Neuron (in vitro differentiated cells): ENCODE results near the gene CYB5R3.
"Not testable (repeated sequence)": the region's sequence is repeated elsewhere in the genome, so short reads cannot be mapped to it uniquely, and the experiment has no call there.

Experiments
- H2AFZ ChIP-seq: one replicate; pipeline ENCODE4 v1.6.1; 2013; ENCODE audit warnings: low read depth, mild to moderate bottlenecking, inconsistent platforms, low read length, moderate library complexity
- H3K27me3 ChIP-seq: one replicate; pipeline ENCODE4 v1.6.1; 2013; ENCODE audit warnings: low read length; ENCODE audit not compliant: insufficient read depth
- H3K36me3 ChIP-seq: one replicate; pipeline ENCODE4 v1.6.1; 2013; ENCODE audit warnings: low read length; ENCODE audit not compliant: insufficient read depth
- H3K4me1 ChIP-seq: one replicate; pipeline ENCODE4 v1.6.1; 2013; ENCODE audit warnings: low read length; ENCODE audit not compliant: insufficient read depth
- H3K4me3 ChIP-seq: 2 replicates; pipeline ENCODE4 v1.5.1; 2013; ENCODE audit warnings: mild to moderate bottlenecking, low read length, moderate library complexity
- H3K9me3 ChIP-seq: one replicate; pipeline ENCODE4 v1.6.1; 2013; ENCODE audit warnings: low read length

Gene CYB5R3

DNA sequence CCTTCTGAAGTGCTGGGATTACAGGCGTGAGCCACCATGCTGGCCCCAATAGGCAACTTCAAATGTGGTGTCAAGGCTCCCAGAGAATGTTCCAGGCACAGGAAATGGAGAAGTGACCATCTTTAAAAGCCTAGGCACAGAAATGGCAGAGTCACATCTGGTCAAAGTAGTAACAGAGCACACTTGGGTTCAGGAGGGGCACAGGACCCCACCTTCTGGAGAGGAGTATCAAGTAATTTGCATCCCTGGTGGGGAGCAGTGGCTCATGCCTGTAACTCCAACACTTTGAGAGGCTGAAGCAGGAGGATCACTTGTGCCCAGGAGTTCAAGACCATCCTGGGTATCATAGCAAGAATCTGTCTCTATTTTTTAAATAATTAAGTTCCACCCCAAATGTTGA is 66.2 kb downstream of the CYB5R3 start:
- Histone ChIP-seq H3K4me1 (peaks cover 9% of the 10 kb centered on the region), H3K36me3 (peaks cover 59% of the 10 kb centered on the region), H3K27me3 (no peaks in the 10 kb centered on the region), H3K4me3 (no peak overlapping the region), H2AFZ (no peak overlapping the region), H3K9me3 (no peaks in the 10 kb centered on the region)

DNA sequence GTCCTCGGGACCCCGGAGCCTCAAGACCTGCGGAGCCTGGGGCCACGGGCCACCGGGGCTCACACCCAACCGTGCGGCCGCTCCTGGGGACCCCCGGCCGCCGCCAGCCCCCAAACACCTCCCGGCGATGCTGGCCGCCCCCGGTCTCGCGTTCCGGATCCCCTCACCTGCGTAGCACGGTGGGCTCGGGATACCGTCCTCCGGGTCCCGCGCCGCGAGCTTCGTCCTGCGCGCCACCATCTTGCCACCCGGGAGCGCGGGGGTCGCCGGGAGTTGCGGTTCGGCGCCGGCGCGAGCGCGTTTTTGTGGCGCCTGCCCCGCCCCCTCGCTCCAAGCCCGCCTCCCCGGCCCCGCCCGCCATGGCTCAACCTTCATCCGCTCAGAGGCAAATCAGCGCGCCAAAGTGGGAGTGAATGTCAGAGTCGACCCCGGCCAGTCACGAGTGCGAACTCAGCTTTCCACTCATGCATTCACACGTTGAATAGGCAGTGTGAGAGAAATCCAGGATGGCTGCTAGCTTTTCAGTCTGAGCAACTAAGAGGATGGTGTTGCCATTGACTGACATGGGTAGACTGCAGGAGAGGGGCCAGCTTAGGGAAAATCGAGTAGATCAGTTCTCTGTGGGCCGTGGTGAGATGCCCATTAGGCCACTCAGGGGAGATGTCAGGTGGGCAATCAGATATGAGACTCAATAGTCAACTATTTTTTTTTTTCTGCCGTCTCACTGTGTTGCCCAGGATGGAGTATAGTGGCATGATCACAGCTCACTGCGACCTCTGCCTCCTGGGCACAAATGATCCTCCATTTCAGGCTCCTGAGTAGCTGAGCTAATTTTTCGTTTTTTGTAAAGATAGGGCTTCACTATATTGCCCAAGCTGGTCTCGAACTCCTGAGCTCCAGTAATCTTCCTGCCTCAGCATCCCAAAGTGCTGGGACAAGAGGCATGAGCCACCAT is 67.2 kb downstream of the CYB5R3 start:
- H3K9me3 ChIP-seq: no peaks in the 10 kb centered on the region
- no peaks in the 10 kb centered on the region for H3K27me3 ChIP-seq
- H3K4me3 ChIP-seq: peak overlapping the region; percentile 80
- H3K4me1 ChIP-seq: peaks cover 9% of the 10 kb centered on the region
- peaks cover 58% of the 10 kb centered on the region for H3K36me3 ChIP-seq
- no peak overlapping the region for H2AFZ ChIP-seq

DNA sequence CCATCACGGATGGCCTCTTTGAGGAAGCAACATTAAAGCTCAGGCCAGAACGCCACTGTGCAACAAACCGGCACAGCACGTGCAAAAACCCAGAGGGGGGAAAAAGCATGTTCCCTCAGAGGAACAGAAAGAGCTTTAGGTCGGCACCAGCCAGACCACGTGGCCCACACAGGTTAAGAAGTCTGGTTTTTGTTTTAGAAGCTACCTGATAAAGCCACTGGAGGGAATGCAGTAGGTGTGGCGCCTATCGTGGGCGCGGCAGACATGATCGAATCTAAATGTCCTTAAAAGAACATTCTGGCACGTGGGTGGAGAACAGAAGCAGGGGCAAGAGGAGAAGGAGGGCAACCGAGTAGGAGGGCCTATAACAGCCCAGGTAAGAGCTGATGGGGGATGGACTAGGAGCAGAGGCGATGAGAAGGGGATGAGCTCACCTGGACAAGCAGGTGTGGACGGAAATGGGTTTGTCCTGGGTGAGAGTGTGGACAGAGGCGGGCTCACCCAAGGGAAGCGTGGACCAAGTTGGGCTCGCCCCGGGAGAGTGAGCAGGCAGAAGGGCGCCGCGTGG is 67.9 kb downstream of the CYB5R3 start:
- not testable (repeated sequence) for H3K27me3 ChIP-seq, H3K9me3 ChIP-seq, H3K4me1 ChIP-seq, H2AFZ ChIP-seq
- peaks cover 52% of the 10 kb centered on the region for H3K36me3 ChIP-seq
- H3K4me3 ChIP-seq: peak overlapping the region; percentile 80

DNA sequence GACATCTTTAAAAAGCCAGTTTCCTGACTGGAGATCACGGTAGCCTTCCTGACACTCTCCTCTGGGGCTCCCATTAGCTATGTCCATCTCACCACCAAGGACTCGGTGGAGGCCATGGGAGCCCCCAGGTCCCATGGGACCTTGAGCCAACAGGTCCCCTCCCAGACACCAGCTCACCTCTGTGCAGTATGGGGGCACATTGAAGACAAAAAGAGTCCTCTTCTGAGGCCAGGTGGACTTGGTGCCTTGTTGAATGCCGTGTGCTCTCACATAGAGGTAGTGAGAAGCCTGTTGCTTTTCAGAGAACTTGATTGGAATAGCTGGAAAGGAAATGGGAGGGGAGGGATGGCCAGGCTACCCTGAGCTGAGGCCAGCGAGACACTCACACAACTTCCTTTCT is 69.2 kb downstream of the CYB5R3 start:
- H2AFZ ChIP-seq, H3K4me1 ChIP-seq, H3K4me3 ChIP-seq, H3K27me3 ChIP-seq, H3K9me3 ChIP-seq: not testable (repeated sequence)
- peaks cover 43% of the 10 kb centered on the region for H3K36me3 ChIP-seq

DNA sequence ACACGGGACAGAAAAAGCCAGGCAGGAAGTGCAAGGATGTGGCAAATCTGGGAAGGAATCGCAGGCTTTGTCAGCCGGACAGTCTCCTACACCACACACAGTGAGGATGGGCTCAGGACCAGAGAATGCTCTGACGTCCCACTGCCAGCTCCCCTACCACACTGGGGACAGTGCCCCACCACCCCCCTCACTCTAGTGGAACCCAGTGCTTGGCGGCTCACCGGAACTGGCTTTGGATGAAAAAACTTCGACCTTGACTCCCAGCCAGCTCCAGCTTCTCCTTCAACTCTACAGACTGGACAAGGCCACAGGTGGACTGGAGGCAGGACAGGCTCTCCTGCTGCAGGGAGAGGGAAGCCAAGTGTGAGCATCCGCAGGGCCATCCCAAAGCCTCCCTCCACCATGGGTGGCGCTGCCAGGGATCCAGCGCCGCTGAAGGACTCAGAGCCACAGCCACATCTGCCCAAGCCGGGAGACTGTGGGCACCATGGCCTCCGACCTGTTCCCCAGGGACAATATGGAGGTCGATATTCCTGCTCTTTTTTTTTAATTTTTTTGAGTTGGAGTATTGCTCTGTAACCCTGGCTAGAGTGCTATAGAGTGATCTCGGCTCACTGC is 71.5 kb downstream of the CYB5R3 start:
- H3K27me3 ChIP-seq: no peaks in the 10 kb centered on the region
- H3K9me3 ChIP-seq: no peaks in the 10 kb centered on the region
- H2AFZ ChIP-seq: no peak overlapping the region
- H3K36me3 ChIP-seq: peaks cover 43% of the 10 kb centered on the region
- H3K4me3 ChIP-seq: no peak overlapping the region
- H3K4me1 ChIP-seq: peaks cover 9% of the 10 kb centered on the region

DNA sequence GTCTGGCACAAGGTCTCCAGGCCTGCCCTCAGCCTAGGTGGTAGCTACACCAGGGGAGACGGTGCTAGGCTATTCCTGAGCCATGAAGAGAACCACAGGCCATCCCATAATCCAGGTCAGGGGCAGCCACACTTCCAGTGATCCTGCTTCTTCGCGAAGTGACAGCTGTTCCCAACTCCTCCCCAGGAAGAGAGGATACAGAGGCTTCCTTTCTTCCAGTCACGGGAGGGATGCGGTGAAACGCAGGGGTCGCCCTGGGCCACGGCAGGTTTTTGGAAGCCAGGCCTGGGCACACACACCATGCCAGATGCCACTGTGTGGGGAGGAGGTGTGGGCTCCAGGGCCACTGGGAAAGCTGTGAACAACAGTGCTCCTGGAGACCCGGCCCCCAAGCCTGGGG is 72.1 kb downstream of the CYB5R3 start:
- not testable (repeated sequence) for H3K27me3 ChIP-seq, H3K9me3 ChIP-seq, H3K4me1 ChIP-seq, H2AFZ ChIP-seq, H3K4me3 ChIP-seq
- H3K36me3 ChIP-seq: peaks cover 48% of the 10 kb centered on the region

DNA sequence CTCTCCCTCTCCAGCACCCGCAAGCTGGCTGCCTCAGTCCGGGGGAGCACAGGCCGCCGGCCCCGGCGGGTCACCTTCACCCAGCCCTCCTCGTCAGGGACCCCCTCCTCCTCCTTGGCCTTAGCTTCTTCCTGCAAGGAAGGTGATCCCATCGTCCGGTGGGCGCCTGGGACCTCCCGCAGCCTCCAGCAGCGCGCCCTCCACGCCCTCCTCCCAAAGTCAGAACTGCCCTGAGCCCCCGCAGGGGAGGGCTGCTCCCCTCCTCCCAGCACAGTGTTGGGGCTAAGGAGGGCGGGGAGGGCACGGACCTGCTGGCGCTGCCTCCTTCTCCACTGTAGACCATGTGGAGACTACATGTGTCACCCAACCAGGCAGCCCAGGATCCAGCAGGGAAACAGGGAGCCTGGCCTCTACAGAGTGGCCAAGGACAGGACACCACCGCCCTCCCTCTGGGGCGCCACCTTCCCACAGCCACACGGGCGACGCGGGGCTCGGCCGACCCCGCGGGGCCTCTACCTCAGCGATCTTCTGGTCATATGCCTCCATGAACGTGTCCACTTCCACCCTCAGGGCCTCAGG is 73.1 kb downstream of the CYB5R3 start:
- not testable (repeated sequence) for H3K27me3 ChIP-seq, H3K4me1 ChIP-seq, H3K4me3 ChIP-seq, H3K9me3 ChIP-seq, H2AFZ ChIP-seq
- peaks cover 53% of the 10 kb centered on the region for H3K36me3 ChIP-seq

DNA sequence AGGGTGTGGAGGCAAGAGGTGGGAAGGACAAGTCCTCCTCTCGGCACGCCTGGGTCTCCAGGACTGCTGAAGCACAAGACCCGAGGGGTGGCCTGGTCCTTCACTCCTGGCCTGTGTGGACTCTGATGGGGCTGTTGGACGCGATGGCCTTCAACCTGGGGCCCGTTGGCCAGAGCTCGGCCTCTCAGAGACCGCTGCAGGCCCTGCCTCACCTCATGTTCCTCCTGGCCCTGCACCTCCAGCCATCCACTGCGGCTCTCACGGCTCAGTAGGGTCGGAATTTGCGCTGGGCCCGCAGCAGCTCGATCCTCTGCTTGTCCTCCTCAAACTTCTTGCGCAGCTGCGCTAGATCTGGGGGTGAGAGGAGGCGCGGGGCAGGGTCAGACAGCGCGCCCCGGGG is 74.7 kb downstream of the CYB5R3 start:
- H3K4me1 ChIP-seq, H3K27me3 ChIP-seq, H3K4me3 ChIP-seq, H3K9me3 ChIP-seq, H2AFZ ChIP-seq: not testable (repeated sequence)
- peaks cover 49% of the 10 kb centered on the region for H3K36me3 ChIP-seq

DNA sequence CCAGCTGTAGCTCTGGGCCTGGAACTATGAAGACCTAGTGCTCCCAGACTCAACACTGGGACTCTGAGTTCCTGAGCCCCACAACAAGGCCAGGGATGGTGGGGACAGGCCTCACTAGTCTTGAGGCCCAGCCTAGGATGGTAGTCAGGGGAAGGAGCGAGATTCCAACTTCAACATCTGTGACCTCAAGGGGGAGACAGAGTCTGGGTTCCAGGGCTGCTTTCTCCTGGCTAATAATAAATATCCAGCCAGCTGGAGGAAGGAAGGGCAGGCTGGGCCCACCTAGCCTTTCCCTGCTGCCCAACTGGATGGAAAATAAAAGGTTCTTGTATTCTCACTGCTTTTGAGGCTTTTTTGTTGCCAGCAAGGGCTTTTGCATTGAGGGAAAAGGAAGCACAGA is 75.1 kb downstream of the CYB5R3 start:
- not testable (repeated sequence) for H3K9me3 ChIP-seq, H2AFZ ChIP-seq, H3K4me1 ChIP-seq, H3K27me3 ChIP-seq, H3K4me3 ChIP-seq
- peaks cover 46% of the 10 kb centered on the region for H3K36me3 ChIP-seq

DNA sequence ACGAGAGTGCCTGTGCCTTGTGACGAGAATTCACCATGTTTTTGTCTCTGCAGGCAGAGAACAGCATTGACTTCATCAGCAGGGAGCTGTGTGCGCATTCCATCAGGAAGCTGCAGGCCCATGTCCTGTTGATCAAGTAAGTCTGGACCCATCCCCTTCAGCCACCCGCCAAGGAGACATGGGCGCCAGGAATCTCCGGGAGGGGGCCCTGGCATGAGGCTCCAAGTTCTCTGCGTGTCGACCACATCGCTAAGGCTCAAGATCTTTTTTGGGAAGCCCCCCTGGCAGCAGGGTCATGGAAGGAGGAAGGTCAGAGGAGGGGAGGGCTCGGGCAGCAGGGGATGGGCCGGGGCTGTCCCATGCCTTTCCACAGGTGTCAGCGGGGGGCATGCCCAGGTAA is 78.1 kb downstream of the CYB5R3 start:
- not testable (repeated sequence) for H3K4me1 ChIP-seq, H2AFZ ChIP-seq, H3K27me3 ChIP-seq, H3K9me3 ChIP-seq, H3K4me3 ChIP-seq
- H3K36me3 ChIP-seq: peaks cover 27% of the 10 kb centered on the region

DNA sequence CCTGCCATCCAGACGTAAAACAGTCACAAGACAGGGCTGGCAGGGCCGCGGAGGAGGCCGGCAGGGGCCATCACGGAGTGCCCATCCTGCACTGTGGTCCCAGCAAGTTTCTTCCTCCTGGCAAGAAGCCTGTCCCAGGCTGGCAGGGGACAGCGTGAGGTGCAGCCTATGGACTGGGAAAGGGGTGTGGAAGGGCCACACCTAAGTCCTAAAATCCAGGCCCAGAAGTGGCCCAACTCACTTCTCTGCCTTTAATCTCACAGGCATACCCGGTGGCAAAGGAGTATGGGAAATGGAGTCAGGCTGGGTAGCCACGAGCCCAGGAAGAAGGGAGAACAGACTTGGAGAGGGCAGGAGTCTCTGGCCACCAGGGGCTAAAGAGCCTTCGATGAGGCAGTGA is 78.6 kb downstream of the CYB5R3 start:
- not testable (repeated sequence) for H2AFZ ChIP-seq, H3K9me3 ChIP-seq, H3K4me3 ChIP-seq, H3K4me1 ChIP-seq, H3K27me3 ChIP-seq
- peaks cover 30% of the 10 kb centered on the region for H3K36me3 ChIP-seq

DNA sequence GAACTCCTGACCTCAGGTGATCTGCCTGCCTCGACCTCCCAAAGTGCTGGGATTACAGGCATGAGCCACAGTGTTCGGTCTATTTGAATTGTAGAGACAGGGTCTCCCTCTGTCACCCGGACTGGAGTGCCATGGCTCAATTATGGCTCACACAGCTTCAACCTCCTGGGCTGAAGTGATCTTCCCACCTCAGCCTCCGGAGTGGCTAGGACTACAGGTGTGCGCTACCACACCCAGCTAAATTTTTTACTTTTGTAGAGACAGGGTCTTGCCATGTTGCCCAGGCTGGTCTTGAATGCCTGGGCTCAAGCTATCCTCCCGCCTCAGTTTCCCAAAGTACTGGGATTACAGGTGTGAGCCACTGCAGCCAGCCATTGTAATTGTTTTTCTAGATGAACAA is 81.2 kb downstream of the CYB5R3 start:
- not testable (repeated sequence) for H3K4me1 ChIP-seq, H2AFZ ChIP-seq, H3K27me3 ChIP-seq, H3K4me3 ChIP-seq, H3K9me3 ChIP-seq
- peaks cover 18% of the 10 kb centered on the region for H3K36me3 ChIP-seq
